Skin epidermis (tissue), 12 donors: ENCODE results near the gene TMEM135.
"Not testable (repeated sequence)": the region's sequence is repeated elsewhere in the genome, so short reads cannot be mapped to it uniquely, and the experiment has no call there.

Source experiments
- H3K27ac ChIP-seq, 21 experiments: fragments of 200-600 bp; sonication (generic) in 11 of 21; one replicate each; pipeline ENCODE4 v1.5.0; 2020; ENCODE audit warnings: mild to moderate bottlenecking in 3 of 21, inconsistent platforms in 2 of 21, moderate library complexity in 2 of 21
- H3K4me3 ChIP-seq, 7 experiments: fragments of 200-600 bp; sonication (generic) in 2 of 7; one replicate each; pipeline ENCODE4 v1.5.0; 2020; ENCODE audit warnings: inconsistent platforms in 2 of 7, mild to moderate bottlenecking in 2 of 7, moderate library complexity in 1 of 7

TMEM135 gene

DNA sequence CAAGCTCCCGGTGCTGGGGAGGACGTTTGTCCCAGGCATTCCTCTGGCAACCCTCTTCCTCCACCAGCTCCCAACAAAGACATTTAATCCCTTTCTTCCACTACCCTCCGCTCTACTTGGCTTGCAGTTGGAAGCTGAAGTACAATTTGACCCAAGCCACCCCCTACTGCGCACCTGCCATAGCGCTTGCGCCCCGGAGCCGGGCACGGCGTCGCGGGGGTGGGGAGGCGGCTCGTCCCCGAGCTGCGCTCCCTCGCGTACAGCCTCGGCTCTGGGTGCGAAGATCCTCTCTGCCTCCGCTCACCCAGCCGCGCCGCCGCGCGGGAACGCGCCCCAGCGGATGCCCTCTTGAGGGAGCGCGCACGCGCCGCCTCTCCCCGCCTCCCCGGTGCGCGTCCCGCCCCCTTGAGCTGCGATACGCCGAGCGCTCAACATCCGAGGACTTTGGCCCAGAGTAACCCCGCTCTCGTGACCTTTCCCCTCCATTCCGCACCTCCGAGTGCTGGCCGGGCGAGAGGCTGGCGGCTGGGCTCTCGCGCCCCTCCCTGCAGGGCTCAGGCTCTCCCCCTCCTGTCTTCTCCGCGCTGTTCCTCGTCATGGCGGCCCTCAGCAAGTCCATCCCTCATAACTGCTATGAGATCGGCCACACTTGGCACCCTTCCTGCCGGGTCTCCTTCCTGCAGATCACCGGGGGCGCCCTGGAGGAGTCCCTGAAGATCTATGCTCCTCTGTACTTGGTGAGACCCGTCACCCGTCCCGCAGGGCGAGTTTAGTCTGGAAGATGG is at the start of gene TMEM135:
TSS of gene TMEM135 (plus strand) at position 485 of the 785 bp plus-strand sequence. CDS start at position 597, 112 bp downstream.
- Histone ChIP-seq H3K4me3 (peak within 1 kb of the TSS; percentile 51 to 91 (median 72)), H3K27ac (peak within 1 kb of the TSS; percentile 6 to 89 (median 81))

DNA sequence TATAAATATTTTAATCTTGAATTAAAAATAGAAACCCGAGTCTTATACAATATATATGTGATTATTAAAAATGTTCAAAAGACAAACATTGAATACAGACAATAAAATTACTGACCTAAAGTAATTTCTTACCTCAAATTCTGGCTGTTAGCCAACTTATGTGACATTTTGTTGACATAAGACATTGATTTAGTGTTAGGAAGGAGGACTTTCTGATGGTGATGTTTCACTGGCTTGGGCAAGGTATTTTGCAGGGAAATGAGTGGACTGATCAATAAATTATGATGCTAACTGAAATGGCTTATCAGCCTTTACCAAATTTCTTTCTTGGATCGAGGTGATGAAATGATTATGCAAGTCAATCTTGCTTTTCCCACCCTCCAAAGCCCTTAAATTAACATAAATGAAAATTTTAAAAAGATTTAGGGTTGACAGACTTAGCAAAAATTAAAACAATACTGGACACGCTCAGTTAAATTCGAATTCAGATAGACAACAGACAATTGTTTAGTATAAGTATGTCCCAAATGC is 49.3 kb upstream of the TMEM135 start:
- H3K27ac ChIP-seq: no peak overlapping the region

DNA sequence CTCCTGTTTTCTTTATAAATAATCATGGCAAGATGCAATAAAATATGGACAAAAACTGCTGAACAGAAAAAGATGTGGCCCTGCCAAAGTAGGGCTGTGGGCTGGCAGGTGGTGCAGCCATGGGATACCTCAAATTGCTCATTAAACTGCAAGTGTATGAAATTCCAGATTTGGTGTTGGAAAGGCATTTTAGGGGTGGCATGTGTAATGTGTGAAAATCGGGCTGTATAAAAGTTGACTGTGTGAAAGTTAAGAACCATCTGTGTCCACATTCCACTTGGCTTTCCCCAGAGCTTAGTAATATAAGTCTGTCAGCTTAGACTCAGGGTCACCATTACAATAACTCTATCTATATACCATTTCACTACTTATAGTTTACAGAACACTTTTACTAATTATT is 47.7 kb upstream of the TMEM135 start:
- no peak overlapping the region for H3K27ac ChIP-seq
- H3K4me3 ChIP-seq: no peak overlapping the region

More for the DNA sequence above, 49.3 kb upstream of the TMEM135 start:
- H3K4me3 ChIP-seq: no peak overlapping the region

DNA sequence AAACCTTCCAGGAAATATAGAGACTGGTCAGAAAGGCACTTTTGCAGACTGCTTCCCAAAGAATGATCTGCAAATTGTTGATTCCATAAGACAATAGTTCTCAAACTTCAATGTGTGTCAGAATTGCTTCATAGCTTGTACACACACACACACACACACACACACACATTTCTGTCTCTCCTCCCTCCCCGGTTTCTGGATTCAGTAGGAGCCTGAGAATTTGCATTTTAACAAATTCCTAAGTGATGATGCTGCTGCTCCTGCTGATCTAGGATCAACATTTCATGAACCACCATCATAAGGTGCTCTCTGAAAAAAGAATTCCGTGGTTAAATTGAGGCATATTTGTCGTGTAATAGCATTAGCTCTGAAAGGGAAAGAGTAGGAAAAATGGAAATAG is 47.2 kb upstream of the TMEM135 start:
- H3K4me3 ChIP-seq: no peak overlapping the region
- H3K27ac ChIP-seq: no peak overlapping the region

DNA sequence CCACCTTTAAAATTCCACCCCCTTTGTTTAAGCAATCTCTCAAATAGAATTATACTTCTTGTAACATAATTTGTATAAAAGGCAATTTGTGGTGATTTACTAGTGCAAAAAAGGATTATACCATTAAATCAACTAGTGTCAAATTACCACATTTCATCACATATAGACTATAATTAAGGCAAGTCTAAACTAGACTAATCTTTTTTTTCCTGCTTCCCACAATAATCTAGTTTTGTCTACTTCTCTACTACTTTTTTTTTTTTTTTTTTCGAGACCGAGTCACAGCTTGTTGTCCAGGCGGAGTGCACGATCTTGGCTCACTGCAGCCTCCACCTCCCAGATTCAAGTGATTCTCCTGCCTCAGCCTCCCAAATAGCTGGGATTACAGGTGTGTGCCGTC is 46.4 kb upstream of the TMEM135 start:
- no peak overlapping the region for H3K27ac ChIP-seq

DNA sequence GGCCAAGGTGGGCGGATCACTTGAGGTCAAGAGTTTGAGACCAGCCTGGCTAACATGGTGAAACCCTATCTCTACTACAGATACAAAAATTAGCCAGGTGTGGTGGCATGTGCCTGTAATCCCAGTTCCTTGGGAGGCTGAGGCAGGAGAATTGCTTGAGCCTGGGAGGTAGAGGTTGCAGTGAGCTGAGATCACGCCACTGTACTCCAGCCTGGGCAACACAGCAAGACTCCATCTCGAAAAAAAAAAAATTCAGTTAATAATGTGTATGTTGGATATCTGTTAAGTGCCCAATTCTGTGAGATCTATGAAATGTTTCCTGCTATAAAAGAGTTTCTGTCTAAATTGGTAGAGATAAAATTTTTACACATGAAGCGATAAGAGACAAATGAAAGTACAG is 45.4 kb upstream of the TMEM135 start:
- H3K4me3 ChIP-seq, H3K27ac ChIP-seq: not testable (repeated sequence)

More for the DNA sequence above, 46.4 kb upstream of the TMEM135 start:
- no peak overlapping the region for H3K4me3 ChIP-seq

DNA sequence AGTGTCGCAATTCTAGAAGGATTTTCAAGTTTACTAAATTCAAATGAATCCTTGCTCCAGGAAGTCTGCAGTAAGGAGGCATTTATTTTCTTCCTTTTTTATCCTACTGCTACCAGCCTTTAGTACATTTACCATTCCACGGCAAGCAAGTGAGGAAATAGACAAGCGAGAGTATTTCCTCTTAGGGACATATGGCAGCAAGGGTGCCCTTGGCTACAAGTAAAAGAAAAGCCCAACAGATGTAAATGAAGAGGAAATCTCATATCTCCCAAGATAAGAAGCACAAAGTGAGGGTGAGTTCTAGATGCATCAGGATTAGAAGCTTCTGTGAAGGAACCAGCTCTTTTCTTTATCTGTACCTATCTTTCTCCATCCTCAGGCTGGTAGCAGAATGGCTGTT is 44.7 kb upstream of the TMEM135 start:
- no peak overlapping the region for H3K4me3 ChIP-seq
- no peak overlapping the region for H3K27ac ChIP-seq

DNA sequence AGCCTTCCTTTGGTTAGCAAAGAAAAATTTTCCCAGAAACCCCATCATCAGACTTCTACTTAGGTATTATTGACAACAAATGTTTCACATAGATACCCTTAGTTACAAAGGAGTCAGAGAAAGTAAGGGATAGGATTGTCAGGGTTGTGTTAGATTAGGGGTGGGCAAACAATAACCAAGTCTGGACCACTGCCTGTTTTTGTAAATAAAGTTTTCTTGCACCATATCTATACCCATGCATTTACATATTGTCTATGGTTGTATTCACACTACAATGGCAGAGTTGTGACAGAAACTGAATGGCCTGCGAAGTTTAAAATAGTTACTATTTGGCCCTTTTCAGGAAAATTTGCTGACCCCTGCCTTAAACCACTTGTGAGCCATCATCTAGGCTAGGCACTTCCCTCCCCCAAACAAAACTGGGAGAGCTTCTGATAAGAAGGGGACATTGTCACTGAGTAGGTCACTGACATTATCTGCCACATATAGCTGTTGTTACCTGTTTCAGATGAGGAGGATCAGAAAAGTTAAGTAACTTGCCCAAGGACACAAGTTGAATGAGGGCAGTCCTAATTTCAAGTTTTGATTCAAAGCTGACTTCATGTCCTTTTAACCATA is 40.7 kb upstream of the TMEM135 start:
- H3K27ac ChIP-seq: no peak overlapping the region
- no peak overlapping the region for H3K4me3 ChIP-seq

DNA sequence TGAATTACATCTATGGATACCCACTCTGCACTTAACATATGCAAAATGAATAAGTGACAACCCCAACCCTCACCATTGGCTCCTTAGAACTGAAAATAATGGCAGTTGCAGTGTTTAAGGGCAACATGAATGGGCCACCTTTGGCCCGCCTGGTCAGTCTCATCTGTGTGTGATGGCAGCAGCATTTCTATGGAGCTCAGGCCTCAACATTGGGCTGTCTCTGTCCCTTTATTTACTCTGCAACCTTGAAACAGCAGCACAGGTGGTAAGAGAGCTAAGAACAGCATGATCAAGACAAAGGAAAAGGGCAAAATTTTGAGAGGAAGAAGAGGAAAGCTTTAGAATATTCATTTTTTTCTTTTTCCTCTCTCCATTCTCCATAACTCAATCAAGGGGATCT is 38.3 kb upstream of the TMEM135 start:
- no peak overlapping the region for H3K27ac ChIP-seq
- H3K4me3 ChIP-seq: no peak overlapping the region

DNA sequence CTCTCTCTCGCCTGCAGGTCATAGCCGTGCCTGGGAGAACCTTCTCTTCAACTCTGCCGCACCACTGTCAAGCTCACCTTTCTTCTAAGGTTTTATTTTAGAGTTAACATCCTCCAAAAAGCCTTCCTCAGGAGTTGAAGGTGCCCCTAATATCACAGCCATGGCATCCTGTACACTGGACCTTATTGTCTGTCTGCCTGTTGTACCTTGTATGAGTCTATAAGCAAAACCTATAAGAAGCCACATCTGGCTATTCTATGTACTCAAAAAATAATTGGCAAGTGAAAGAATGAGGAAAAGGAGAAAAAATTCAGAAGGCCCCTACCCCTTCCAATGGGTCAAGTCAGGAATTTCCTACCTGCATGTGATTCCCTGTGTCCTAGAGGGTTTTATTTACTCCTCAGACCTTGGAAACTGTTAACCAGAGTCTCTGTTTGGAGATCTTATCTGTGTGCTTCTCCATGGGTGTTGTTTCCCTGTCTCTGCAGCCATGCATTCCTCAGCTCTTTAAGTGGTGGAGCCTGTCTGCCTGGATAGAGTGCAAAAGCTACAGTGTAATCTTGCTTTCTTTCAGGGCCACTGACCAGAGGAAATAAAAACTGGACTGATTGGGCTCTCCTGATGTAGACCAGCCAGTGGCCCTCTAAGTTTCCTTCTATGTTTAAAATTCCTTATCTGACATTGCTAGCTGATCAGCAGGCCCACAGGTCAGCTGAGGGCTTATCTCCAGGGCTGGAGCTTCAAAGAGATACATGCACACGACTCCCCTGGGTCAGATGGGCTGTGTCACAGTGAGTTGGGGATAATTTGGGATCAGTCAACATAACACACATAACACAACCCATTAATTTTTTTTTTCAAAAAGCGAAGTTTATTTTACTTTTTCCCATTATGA is 37.6 kb upstream of the TMEM135 start:
- H3K27ac ChIP-seq: no peak overlapping the region
- H3K4me3 ChIP-seq: no peak overlapping the region

DNA sequence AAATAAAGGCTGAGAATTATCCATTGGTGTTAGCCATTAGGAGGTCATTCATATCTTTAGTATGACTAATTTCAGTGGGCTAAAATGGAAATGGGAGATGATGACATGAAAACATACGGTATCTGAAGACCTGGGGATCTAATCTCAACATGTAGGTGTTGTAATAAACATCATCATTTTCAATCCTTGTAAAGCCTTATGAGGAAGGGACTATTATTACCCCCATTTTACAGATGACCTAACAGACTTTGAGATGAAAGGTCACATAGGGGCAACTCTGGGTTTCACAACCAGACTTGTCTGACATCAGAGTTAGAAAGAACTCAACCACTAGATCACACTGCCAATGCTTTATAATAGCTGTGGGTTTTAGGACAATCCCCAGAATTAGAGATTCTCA is 34.8 kb upstream of the TMEM135 start:
- H3K4me3 ChIP-seq: no peak overlapping the region
- H3K27ac ChIP-seq: no peak overlapping the region

DNA sequence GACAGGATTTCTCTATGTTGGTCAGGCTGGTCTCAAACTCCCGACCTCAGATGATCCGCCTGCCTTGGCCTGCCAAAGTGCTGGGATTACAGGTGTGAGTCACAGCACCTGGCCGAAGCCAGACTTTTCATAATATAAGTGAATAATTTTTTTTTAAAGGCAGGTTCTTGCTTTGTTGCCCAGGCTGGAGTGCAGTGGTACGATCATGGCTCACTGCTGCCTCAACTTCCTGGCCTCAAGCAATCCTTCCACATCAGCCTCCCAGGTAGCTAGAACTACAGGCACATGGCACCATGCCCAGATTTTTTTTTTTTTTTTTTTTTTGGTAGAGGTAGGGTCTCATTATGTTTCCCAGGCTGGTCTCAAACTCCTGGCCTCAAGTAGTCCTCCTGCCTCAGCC is 33.5 kb upstream of the TMEM135 start:
- H3K27ac ChIP-seq, H3K4me3 ChIP-seq: not testable (repeated sequence)

DNA sequence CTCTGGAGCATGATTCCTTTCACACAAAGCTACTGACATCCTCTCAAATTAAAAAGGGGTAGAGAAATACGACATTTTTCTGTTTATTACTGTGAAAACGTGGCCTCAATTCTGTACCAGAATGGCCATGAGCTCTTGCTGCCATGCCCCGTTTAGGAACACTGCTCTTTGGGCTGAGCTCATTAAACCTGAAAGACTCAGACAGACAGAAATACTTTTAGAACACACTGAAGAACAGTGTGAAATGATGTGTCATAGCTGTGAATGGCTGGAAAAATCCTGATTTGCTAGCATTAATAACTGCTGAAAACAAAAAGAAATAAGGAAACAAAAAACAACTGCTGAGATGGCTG is 32.2 kb upstream of the TMEM135 start:
- H3K27ac ChIP-seq: no peak overlapping the region

DNA sequence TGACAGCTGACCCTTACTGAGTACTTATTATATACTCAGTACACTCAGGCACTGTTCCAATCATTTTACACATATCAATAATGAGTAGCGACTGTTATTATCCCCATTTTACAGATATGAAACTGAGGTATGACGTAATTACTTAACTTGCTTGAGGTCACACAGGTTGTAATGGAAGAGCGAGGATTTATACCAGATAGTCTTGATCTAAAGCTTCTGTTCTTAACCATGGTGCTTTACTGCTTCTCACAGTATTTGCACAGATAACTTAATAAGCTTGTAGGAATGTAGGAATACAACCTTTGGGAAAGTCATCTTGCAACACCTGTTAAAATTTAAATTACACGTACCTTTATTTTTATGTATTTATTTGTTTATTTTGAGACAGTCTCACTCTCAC is 31.7 kb upstream of the TMEM135 start:
- no peak overlapping the region for H3K27ac ChIP-seq

More for the DNA sequence above, 32.2 kb upstream of the TMEM135 start:
- no peak overlapping the region for H3K4me3 ChIP-seq

DNA sequence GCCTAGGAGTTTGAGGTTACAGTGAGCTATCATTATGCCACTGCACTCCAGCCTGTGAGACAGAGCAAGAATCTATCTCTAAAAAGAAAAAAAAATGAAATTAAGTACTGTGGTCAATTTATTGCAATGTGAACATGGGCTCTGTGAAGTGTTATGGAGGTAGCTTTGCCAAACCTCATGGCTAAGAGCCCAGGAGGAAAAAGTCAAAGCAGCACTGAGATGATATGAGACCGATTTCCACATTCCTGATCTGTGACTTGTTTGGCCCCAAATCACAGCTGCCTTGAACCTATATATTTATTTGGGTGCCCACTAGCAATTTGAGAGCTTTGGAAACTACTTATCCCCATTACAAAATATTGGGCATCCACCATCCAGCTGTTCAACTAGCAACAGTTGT is 29.8 kb upstream of the TMEM135 start:
- Histone ChIP-seq H3K27ac (no peak overlapping the region), H3K4me3 (no peak overlapping the region)

More for the DNA sequence above, 31.7 kb upstream of the TMEM135 start:
- H3K4me3 ChIP-seq: no peak overlapping the region

DNA sequence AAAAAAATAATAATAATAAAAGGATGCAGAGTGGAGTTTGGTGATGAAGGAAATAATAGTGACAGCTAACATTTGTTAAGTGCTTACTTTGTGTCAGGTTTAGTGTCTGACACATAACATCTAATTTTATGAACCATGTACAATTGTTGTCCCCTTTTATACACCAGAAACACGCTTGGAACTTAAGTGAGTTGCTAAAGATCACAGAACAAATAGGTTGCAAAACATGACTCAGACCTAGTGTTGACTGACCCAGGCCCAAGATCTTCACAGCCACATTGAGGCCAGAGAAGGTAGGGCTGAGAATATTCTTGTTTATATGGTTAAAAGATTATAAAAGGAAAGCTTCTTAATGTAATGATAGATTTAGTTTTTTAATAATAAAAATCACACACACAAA is 25.6 kb upstream of the TMEM135 start:
- no peak overlapping the region for H3K4me3 ChIP-seq
- H3K27ac ChIP-seq: no peak overlapping the region

DNA sequence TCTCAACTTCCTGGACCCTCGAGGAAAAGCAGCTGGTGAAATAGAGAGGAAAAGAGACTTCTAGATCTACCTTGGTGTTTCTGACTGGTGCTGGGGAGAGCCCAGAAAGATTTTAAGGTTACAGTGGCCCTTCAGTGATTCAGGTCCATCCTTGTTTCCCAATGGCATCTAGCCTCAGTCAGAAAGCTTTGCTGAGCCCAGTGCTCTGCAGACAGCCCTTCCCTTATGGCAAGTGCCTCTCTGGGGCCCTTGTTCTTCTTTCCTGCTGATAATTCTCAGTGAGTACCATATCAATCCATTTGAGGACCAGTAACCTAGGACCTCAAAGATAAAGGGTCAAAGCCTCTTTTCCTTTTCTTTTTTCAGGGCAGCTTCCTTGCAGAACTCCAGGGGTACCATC is 25.1 kb upstream of the TMEM135 start:
- Histone ChIP-seq H3K27ac (no peak overlapping the region), H3K4me3 (no peak overlapping the region)

DNA sequence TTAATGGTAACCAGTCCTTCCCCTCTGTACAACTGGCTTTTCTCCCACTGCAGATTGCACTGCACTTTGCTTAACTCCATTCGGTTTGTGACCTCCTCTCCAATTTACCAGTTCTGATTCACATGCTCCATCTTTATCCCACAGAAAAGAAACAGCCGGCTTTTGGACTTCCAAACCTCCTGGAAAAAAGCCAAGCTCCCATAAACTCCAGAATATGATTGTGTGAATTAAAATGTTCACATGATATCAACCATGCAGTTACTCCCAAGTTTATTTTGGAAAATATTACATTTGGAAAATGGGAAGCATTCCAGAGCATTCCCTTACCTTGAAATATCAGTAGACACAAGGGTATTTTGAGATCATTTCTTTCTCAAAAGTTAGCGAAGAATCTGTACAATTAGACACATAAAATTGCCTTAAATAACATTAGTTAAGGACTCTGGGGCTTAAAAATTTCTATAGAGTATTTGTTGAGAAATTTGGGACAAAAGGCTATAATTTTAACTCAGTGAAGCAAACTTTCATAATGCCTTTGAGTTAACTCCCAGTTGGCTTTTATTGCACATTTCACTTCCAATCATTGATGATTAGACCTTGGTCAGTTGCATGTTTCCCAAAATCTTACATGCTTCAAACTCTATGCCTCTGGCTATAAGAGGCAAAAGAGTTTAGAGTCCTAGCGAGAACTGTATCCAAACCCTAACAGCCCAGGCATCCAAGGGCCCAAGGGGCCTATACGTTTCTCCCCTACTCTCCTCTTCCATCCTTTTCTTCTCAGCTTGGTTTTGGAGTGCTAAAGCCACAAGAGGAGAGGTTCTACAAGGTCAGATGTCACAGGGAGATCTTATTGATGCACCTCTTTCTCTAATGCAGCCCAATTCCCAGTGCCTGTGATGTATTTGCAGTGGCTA is 23.6 kb upstream of the TMEM135 start:
- H3K4me3 ChIP-seq: no peak overlapping the region
- no peak overlapping the region for H3K27ac ChIP-seq

DNA sequence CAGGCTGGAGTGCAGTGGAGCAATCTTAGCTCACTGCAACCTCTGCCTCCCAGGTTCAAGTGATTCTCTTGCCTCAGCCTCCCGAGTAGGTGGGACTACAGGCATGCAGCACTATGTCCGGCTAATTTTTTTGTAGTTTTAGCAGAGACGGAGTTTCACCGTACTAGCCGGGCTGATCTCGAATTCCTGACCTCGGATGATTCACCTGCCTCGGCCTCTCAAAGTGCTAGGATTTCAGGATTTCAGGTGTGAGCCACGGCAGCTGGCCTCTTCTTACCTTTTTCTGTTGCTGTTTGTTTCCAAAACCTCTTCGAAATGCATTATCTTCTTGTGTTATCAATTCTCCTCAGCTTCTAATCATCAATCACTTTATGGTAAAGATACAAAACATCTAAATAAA is 22.1 kb upstream of the TMEM135 start:
- Histone ChIP-seq H3K4me3 (no peak overlapping the region), H3K27ac (no peak overlapping the region)
